ENCODE data around the gene ODAD2.
A peak's percentile ranks its signal among the peaks of the same experiment; 100 is the strongest.

ODAD2 gene

DNA sequence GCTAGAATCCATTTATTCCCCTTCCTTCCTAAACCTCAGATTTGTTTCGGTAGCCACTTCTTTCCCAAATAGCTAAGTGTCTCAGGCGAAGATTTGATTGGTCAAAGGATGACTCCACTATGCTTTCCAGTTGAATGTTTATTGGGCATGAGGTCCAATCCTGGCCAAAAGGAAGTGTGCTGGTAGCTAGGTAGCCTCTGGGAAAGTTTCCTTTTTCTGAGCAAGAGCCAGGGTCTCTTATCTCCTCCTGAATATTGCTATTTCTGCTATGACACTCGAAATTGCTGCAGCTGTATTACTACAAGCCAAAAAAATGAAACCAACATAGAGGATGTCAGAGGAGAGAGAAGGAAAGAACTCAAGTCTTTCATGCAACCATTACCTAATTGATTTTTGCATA lies 199.8 kb downstream of the ODAD2 start:
- Histone ChIP-seq H3K9me3 (ENCODE audit: control insufficient read depth in 5 of 5, low read length in 5 of 5) (no peaks in the 10 kb centered on the region), H3K27ac (ENCODE audit: low read depth, low read length) (no peak overlapping the region), H3K27me3 (ENCODE audit: control insufficient read depth in 5 of 5, insufficient read depth in 4 of 5, low read length in 5 of 5) (peaks cover 0 to 7% (median 0%) of the 10 kb centered on the region in 5 donors), H3K4me3 (ENCODE audit: low read depth in 1 of 5, low read length in 5 of 5) (no peak overlapping the region), H3K36me3 (ENCODE audit: control insufficient read depth in 5 of 5, insufficient read depth in 5 of 5, low read length in 5 of 5) (no peaks in the 10 kb centered on the region), H3K9ac (ENCODE audit: low read length in 5 of 5) (no peak overlapping the region), H3K4me1 (ENCODE audit: control insufficient read depth in 5 of 5, insufficient read depth in 5 of 5, low read length in 5 of 5) (no peaks in the 10 kb centered on the region)

DNA sequence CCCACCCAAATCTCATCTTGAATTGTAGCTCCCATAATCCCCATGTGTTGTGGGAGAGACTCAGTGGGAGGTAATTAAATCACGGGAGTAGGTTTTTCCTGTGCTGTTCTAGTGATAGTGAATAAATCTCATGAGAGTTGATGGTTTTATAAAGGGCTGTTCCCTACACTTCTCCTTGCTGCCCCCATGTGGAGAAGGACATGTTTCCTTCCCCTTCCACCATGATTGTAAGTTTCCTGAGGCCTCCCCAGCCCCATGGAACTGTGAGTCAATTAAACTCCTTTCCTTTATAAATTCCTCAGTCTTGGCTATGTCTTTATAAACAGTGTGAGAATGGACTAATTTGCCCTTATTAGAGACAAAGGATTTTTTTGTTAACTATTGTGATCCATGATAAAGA lies 204.7 kb downstream of the ODAD2 start:
- H3K4me1 ChIP-seq (ENCODE audit: control insufficient read depth in 5 of 5, insufficient read depth in 5 of 5, low read length in 5 of 5), result no peaks in the 10 kb centered on the region
- no peaks in the 10 kb centered on the region for H3K9me3 ChIP-seq (ENCODE audit: control insufficient read depth in 5 of 5, low read length in 5 of 5)
- H3K27me3 ChIP-seq (ENCODE audit: control insufficient read depth in 5 of 5, insufficient read depth in 4 of 5, low read length in 5 of 5), result peaks cover 0 to 2% (median 0%) of the 10 kb centered on the region in 5 donors
- H3K36me3 ChIP-seq (ENCODE audit: control insufficient read depth in 5 of 5, insufficient read depth in 5 of 5, low read length in 5 of 5), result no peaks in the 10 kb centered on the region
- H3K9ac ChIP-seq (ENCODE audit: low read length in 5 of 5), result no peak overlapping the region
- no peak overlapping the region for H3K4me3 ChIP-seq (ENCODE audit: low read depth in 1 of 5, low read length in 5 of 5)
- no peak overlapping the region for H3K27ac ChIP-seq (ENCODE audit: low read depth, low read length)

DNA sequence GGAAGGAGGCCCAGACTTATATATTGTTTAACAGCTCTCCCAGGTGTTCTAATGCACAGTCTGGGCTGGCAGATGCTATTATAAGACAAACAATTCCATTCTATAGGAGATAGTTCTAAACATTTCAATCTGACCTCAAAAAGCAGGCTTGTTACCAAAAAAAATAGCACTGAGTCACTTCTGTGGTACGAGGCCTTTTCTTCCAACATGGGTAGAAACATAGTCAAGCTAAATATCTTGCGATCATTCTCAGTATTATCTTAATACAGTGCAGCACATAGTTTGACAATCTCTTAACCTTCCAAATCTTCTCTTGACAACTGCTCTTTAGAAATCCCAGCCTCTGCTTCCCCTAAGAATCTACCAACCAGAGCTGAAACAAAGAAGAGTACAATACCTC lies 206.7 kb downstream of the ODAD2 start:
- Histone ChIP-seq H3K27ac (ENCODE audit: low read depth, low read length) (no peak overlapping the region), H3K9me3 (ENCODE audit: control insufficient read depth in 5 of 5, low read length in 5 of 5) (no peaks in the 10 kb centered on the region), H3K4me1 (ENCODE audit: control insufficient read depth in 5 of 5, insufficient read depth in 5 of 5, low read length in 5 of 5) (no peaks in the 10 kb centered on the region), H3K9ac (ENCODE audit: low read length in 5 of 5) (no peak overlapping the region), H3K27me3 (ENCODE audit: control insufficient read depth in 5 of 5, insufficient read depth in 4 of 5, low read length in 5 of 5) (peaks cover 0 to 2% (median 0%) of the 10 kb centered on the region in 5 donors), H3K4me3 (ENCODE audit: low read depth in 1 of 5, low read length in 5 of 5) (no peak overlapping the region), H3K36me3 (ENCODE audit: control insufficient read depth in 5 of 5, insufficient read depth in 5 of 5, low read length in 5 of 5) (no peaks in the 10 kb centered on the region)

DNA sequence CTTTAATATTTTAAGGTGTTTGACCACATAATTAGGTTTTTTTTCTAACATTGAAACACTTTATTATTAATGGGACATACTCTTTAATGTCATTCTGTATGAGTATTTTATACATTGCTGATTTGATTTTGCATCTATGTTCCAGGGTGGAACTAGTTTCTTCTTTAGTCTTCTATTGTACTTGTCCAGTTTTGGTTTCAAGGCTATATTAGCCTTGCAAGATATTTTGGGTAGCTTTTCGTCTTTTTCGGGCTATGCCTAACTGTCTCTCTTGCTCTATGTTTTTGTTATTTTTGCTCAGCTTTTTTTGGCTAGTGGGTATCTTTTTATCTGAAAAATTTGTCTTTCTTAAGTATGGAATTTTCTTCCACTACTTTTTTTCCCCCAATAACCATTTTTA lies 214.6 kb downstream of the ODAD2 start:
- Histone ChIP-seq H3K36me3 (ENCODE audit: control insufficient read depth in 5 of 5, insufficient read depth in 5 of 5, low read length in 5 of 5) (no peaks in the 10 kb centered on the region), H3K9me3 (ENCODE audit: control insufficient read depth in 5 of 5, low read length in 5 of 5) (peaks cover 0 to 6% (median 5%) of the 10 kb centered on the region in 5 donors), H3K4me3 (ENCODE audit: low read depth in 1 of 5, low read length in 5 of 5) (no peak overlapping the region), H3K4me1 (ENCODE audit: control insufficient read depth in 5 of 5, insufficient read depth in 5 of 5, low read length in 5 of 5) (peaks cover 0 to 10% (median 3%) of the 10 kb centered on the region in 5 donors), H3K9ac (ENCODE audit: low read length in 5 of 5) (no peak overlapping the region), H3K27ac (ENCODE audit: low read depth, low read length) (no peak overlapping the region), H3K27me3 (ENCODE audit: control insufficient read depth in 5 of 5, insufficient read depth in 4 of 5, low read length in 5 of 5) (no peaks in the 10 kb centered on the region)

DNA sequence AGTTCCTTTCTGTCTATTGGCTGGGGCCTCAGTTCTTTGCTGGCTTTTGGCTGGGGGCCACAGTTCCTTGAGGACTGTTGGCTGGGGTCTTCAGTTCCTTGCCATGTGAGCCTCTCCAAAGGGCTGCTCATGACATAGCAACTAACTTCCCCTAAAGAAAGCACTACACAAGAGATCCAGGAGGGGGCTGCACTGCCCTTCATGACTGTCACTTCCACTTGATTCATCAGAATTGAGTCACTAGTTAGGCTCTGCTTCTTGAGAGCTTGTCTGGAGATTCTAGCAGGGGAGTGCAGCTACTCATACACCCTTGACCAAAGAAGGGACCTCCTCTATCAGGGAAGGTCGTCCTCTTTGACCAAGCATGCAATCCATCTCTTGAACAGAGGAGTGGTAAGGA lies 215.2 kb downstream of the ODAD2 start:
- Histone ChIP-seq H3K9me3 (ENCODE audit: control insufficient read depth in 5 of 5, low read length in 5 of 5) (peaks cover 0 to 6% (median 5%) of the 10 kb centered on the region in 5 donors), H3K4me3 (ENCODE audit: low read depth in 1 of 5, low read length in 5 of 5) (no peak overlapping the region), H3K27ac (ENCODE audit: low read depth, low read length) (no peak overlapping the region), H3K9ac (ENCODE audit: low read length in 5 of 5) (no peak overlapping the region), H3K36me3 (ENCODE audit: control insufficient read depth in 5 of 5, insufficient read depth in 5 of 5, low read length in 5 of 5) (no peaks in the 10 kb centered on the region), H3K4me1 (ENCODE audit: control insufficient read depth in 5 of 5, insufficient read depth in 5 of 5, low read length in 5 of 5) (peaks cover 0 to 11% (median 3%) of the 10 kb centered on the region in 5 donors), H3K27me3 (ENCODE audit: control insufficient read depth in 5 of 5, insufficient read depth in 4 of 5, low read length in 5 of 5) (no peaks in the 10 kb centered on the region)

DNA sequence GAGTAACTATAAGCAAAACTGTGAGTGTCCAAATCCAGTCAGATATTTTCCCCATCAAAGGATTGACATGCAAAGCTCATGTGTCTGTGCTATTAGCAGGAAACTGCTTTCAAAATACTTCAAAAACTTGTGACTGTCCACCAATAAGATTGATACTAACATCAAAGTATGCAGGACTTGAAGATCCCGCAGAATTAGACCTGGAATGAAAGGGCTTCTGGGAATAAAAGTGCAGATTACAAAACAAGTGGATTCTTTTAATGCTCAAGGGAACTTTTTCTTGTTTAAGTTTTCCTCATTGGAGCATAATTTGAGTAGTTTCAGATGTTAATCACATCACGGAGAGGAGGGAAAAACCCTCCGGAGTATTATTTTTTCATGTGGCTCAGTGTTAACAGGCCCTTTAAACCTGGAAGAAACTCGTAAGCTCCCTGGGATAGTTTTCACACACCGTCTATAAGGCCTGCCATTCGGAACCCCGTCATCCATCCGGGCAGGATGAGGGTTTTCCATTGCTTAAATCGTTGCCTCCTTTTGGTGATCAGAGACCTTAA lies 219.3 kb downstream of the ODAD2 start:
- Histone ChIP-seq H3K27ac (ENCODE audit: low read depth, low read length) (no peak overlapping the region), H3K9me3 (ENCODE audit: control insufficient read depth in 5 of 5, low read length in 5 of 5) (peaks cover 2 to 6% (median 5%) of the 10 kb centered on the region in 5 donors), H3K9ac (ENCODE audit: low read length in 5 of 5) (no peak overlapping the region), H3K4me1 (ENCODE audit: control insufficient read depth in 5 of 5, insufficient read depth in 5 of 5, low read length in 5 of 5) (peaks cover 0 to 11% (median 3%) of the 10 kb centered on the region in 5 donors), H3K4me3 (ENCODE audit: low read depth in 1 of 5, low read length in 5 of 5) (peak overlapping the region in 1 of 5 donors; percentile 29), H3K27me3 (ENCODE audit: control insufficient read depth in 5 of 5, insufficient read depth in 4 of 5, low read length in 5 of 5) (no peaks in the 10 kb centered on the region), H3K36me3 (ENCODE audit: control insufficient read depth in 5 of 5, insufficient read depth in 5 of 5, low read length in 5 of 5) (no peaks in the 10 kb centered on the region)

DNA sequence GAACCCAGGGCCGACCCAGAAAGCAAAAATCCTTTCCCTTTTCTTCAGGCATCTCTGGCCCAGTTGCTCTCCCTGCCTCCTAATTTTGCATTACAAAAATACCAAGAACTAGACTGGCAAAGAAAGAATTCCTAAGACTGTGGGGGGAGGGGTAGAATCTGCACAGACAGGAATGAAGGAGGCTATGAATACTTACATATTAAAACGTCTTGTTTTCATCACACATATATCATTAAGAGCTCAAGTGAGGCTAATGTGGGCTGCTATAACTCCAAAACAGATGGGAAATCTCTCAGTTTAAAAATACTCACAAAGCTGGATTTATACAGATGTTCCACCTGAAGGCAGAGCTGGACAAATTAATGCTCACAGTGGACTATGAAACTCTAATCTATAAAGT lies 224.0 kb downstream of the ODAD2 start:
- H3K36me3 ChIP-seq (ENCODE audit: control insufficient read depth in 5 of 5, insufficient read depth in 5 of 5, low read length in 5 of 5), result no peaks in the 10 kb centered on the region

DNA sequence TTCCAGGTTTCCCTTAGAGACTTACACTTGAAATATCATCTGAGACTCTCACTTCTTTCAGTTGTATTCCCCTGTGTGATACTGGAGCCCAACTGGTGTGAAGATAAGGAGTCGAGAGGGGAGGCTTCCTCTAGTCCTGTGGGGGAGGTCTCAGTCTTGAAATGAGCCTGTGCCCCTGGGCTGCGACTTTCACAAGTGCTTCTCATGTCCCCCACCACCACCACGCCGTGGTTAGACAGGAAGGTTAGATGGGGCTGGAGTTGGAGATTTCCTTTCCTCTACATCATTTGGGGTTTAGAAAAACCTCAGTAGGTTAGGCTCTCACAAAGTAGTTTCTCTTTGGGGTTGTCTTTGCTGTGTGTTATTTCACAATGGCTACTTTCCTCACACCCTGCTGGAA lies 227.6 kb downstream of the ODAD2 start:
- H3K36me3 ChIP-seq (ENCODE audit: control insufficient read depth in 5 of 5, insufficient read depth in 5 of 5, low read length in 5 of 5), result no peaks in the 10 kb centered on the region
- H3K4me3 ChIP-seq (ENCODE audit: low read depth in 1 of 5, low read length in 5 of 5), result no peak overlapping the region
- no peaks in the 10 kb centered on the region for H3K4me1 ChIP-seq (ENCODE audit: control insufficient read depth in 5 of 5, insufficient read depth in 5 of 5, low read length in 5 of 5)
- peaks cover 0 to 2% (median 0%) of the 10 kb centered on the region in 5 donors for H3K9me3 ChIP-seq (ENCODE audit: control insufficient read depth in 5 of 5, low read length in 5 of 5)
- H3K27ac ChIP-seq (ENCODE audit: low read depth, low read length), result no peak overlapping the region
- no peak overlapping the region for H3K9ac ChIP-seq (ENCODE audit: low read length in 5 of 5)
- no peaks in the 10 kb centered on the region for H3K27me3 ChIP-seq (ENCODE audit: control insufficient read depth in 5 of 5, insufficient read depth in 4 of 5, low read length in 5 of 5)

More for the DNA sequence above, 224.0 kb downstream of the ODAD2 start:
- H3K9ac ChIP-seq (ENCODE audit: low read length in 5 of 5), result no peak overlapping the region
- peaks cover 0 to 9% (median 3%) of the 10 kb centered on the region in 5 donors for H3K4me1 ChIP-seq (ENCODE audit: control insufficient read depth in 5 of 5, insufficient read depth in 5 of 5, low read length in 5 of 5)
- H3K27me3 ChIP-seq (ENCODE audit: control insufficient read depth in 5 of 5, insufficient read depth in 4 of 5, low read length in 5 of 5), result no peaks in the 10 kb centered on the region
- no peak overlapping the region for H3K4me3 ChIP-seq (ENCODE audit: low read depth in 1 of 5, low read length in 5 of 5)
- no peak overlapping the region for H3K27ac ChIP-seq (ENCODE audit: low read depth, low read length)
- peaks cover 0 to 2% (median 0%) of the 10 kb centered on the region in 5 donors for H3K9me3 ChIP-seq (ENCODE audit: control insufficient read depth in 5 of 5, low read length in 5 of 5)

DNA sequence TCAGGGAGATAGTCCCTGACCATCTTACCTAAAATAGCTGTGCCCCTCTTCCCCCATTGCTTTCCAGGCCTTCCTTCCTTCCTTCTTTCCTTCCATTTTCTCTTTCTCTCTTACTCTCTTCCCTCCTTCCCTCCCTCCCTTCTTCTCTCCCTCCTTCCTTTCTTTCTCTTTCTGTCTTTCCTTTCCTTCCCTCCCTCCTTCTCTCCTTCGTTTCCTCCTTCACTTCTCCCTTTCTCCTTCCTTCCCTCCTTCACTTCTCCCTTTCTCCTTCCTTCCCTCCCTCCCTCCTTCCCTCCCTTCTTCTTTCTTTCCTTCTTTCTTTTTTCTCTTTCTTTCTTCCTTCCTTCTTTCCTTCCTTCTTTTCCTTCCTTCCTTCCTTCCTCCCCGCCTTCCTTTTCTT lies 228.7 kb downstream of the ODAD2 start:
- Histone ChIP-seq H3K27ac (ENCODE audit: low read depth, low read length) (no peak overlapping the region), H3K27me3 (ENCODE audit: control insufficient read depth in 5 of 5, insufficient read depth in 4 of 5, low read length in 5 of 5) (no peaks in the 10 kb centered on the region), H3K36me3 (ENCODE audit: control insufficient read depth in 5 of 5, insufficient read depth in 5 of 5, low read length in 5 of 5) (no peaks in the 10 kb centered on the region), H3K4me3 (ENCODE audit: low read depth in 1 of 5, low read length in 5 of 5) (no peak overlapping the region), H3K9me3 (ENCODE audit: control insufficient read depth in 5 of 5, low read length in 5 of 5) (no peaks in the 10 kb centered on the region), H3K4me1 (ENCODE audit: control insufficient read depth in 5 of 5, insufficient read depth in 5 of 5, low read length in 5 of 5) (no peaks in the 10 kb centered on the region), H3K9ac (ENCODE audit: low read length in 5 of 5) (no peak overlapping the region)
